Vagina (tissue), 2 donors: ENCODE measurements around the gene HCFC1.

Source experiments
- POLR2A ChIP-seq, 2 donors: fragments of 450-650 bp; IDR thresholded peaks; one replicate each; pipeline ENCODE4 v1.6.1; 2017; ENCODE audit warnings: antibody characterized with exemption in 2 of 2, mild to moderate bottlenecking in 2 of 2, moderate library complexity in 2 of 2
- TF ChIP-seq, protein P1 (sequence below), 3 experiments: fragments of 450-650 bp in 2 of 3; fragments of 200-600 bp in 1 of 3; sonication (generic) in 1 of 3; IDR thresholded peaks; one replicate each; pipeline ENCODE4 v1.5.1; 2017 to 2019; ENCODE audit warnings: antibody characterized with exemption in 3 of 3, mild to moderate bottlenecking in 2 of 3, moderate library complexity in 2 of 3

- no peak for TF ChIP-seq POLR2A (IDR thresholded peaks at IDR 0.05)
- TF ChIP-seq, protein P1, sequence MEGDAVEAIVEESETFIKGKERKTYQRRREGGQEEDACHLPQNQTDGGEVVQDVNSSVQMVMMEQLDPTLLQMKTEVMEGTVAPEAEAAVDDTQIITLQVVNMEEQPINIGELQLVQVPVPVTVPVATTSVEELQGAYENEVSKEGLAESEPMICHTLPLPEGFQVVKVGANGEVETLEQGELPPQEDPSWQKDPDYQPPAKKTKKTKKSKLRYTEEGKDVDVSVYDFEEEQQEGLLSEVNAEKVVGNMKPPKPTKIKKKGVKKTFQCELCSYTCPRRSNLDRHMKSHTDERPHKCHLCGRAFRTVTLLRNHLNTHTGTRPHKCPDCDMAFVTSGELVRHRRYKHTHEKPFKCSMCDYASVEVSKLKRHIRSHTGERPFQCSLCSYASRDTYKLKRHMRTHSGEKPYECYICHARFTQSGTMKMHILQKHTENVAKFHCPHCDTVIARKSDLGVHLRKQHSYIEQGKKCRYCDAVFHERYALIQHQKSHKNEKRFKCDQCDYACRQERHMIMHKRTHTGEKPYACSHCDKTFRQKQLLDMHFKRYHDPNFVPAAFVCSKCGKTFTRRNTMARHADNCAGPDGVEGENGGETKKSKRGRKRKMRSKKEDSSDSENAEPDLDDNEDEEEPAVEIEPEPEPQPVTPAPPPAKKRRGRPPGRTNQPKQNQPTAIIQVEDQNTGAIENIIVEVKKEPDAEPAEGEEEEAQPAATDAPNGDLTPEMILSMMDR (IDR thresholded peaks at IDR 0.05), result no peak
Measured at GRCh38 chrX:153909024-153909979, 62.3 kb downstream of the HCFC1 start.
